CD14-positive monocyte (primary cell): ENCODE measurements around the gene GRM8. TPM values are rescaled to one million over a fixed set of nuclear protein-coding genes. Genes with fewer than 3 reads are reported as not detected.

ENCODE experiments used
- DNase-seq, 3 donors: peaks; one replicate each; pipeline ENCODE4 v3.0.0-alpha.2; 2011 to 2022
- H2AFZ ChIP-seq: 2 replicates; pipeline ENCODE4 v1.6.0; 2012; ENCODE audit warnings: mild to moderate bottlenecking, low read depth, low read length, inconsistent platforms; ENCODE audit not compliant: insufficient read depth, poor library complexity, severe bottlenecking
- H3K27ac ChIP-seq, 2 donors: 1 replicate in 1 of 2; 2 replicates in 1 of 2; pipeline ENCODE4 v1.5.1; 2012 to 2013; ENCODE audit warnings: low read length in 2 of 2, control low read depth in 1 of 2, inconsistent platforms in 1 of 2, low read depth in 1 of 2, mild to moderate bottlenecking in 1 of 2
- H3K27me3 ChIP-seq, 2 donors: one replicate each; pipeline versions ENCODE4 v1.6.0 to v1.6.1; 2011 to 2013; ENCODE audit warnings: low read length in 2 of 2; ENCODE audit not compliant: control insufficient read depth in 2 of 2, insufficient read depth in 2 of 2
- H3K36me3 ChIP-seq, 2 donors: replicated peaks in 1 of 2; 1 replicate in 1 of 2; 2 replicates in 1 of 2; pipeline versions ENCODE4 v1.5.1 to v1.6.1; 2012 to 2013; ENCODE audit warnings: low read length in 2 of 2, control low read depth in 1 of 2, inconsistent platforms in 1 of 2, mild to moderate bottlenecking in 1 of 2; ENCODE audit not compliant: insufficient read depth in 2 of 2, control insufficient read depth in 1 of 2
- H3K4me1 ChIP-seq, 2 donors: 1 replicate in 1 of 2; 2 replicates in 1 of 2; pipeline versions ENCODE4 v1.5.1 to v1.6.1; 2012 to 2013; ENCODE audit warnings: low read length in 2 of 2, control low read depth in 1 of 2, inconsistent platforms in 1 of 2, mild to moderate bottlenecking in 1 of 2, moderate library complexity in 1 of 2; ENCODE audit not compliant: insufficient read depth in 2 of 2, control insufficient read depth in 1 of 2
- H3K4me2 ChIP-seq: replicated peaks from 2 replicates; pipeline ENCODE3; 2012; ENCODE audit warnings: low read length, moderate library complexity, mild to moderate bottlenecking; ENCODE audit not compliant: poor library complexity, severe bottlenecking; ENCODE audit errors: extremely low read depth
- H3K4me3 ChIP-seq, 3 experiments: fragments of 200-600 bp in 1 of 3; sonication (generic) in 1 of 3; replicated peaks in 1 of 3; 1 replicate in 2 of 3; 2 replicates in 1 of 3; pipeline ENCODE4 v1.5.1; 2011 to 2013; ENCODE audit warnings: low read length in 3 of 3, mild to moderate bottlenecking in 3 of 3, control low read depth in 2 of 3, low read depth in 2 of 3, inconsistent platforms in 1 of 3, moderate library complexity in 1 of 3
- H3K79me2 ChIP-seq: 2 replicates; pipeline ENCODE4 v1.6.0; 2012; ENCODE audit warnings: mild to moderate bottlenecking, control low read depth, inconsistent platforms, low read length, moderate library complexity; ENCODE audit not compliant: insufficient read depth
- H3K9ac ChIP-seq: 2 replicates; pipeline ENCODE4 v1.6.0; 2017; ENCODE audit warnings: low read length, mild to moderate bottlenecking; ENCODE audit not compliant: insufficient read depth, poor library complexity, severe bottlenecking
- H3K9me3 ChIP-seq, 2 donors: replicated peaks in 1 of 2; 1 replicate in 1 of 2; 2 replicates in 1 of 2; pipeline versions ENCODE4 v1.5.1 to v1.6.1; 2012 to 2013; ENCODE audit warnings: low read length in 2 of 2, control low read depth in 1 of 2; ENCODE audit not compliant: control insufficient read depth in 1 of 2, insufficient read depth in 1 of 2
- H4K20me1 ChIP-seq: 2 replicates; pipeline ENCODE4 v1.6.0; 2012; ENCODE audit warnings: mild to moderate bottlenecking, low read length, control low read depth, moderate library complexity; ENCODE audit not compliant: insufficient read depth
- H3K27ac Mint-ChIP-seq, 7 donors: one replicate each; pipeline ENCODE4 v1.8.0; 2020; ENCODE audit warnings: mild to moderate bottlenecking in 7 of 7, mixed read lengths in 7 of 7, moderate library complexity in 6 of 7, inconsistent platforms in 2 of 7
- H3K27me3 Mint-ChIP-seq, 3 donors: one replicate each; pipeline ENCODE4 v1.8.0; 2021 to 2022; ENCODE audit warnings: low read depth in 3 of 3, mild to moderate bottlenecking in 3 of 3, mixed read lengths in 3 of 3, moderate library complexity in 3 of 3, inconsistent platforms in 1 of 3
- H3K36me3 Mint-ChIP-seq, 2 donors: one replicate each; pipeline ENCODE4 v1.8.0; 2020; ENCODE audit warnings: mixed read lengths in 2 of 2, inconsistent platforms in 1 of 2, mild to moderate bottlenecking in 1 of 2
- H3K4me1 Mint-ChIP-seq: one replicate; pipeline ENCODE4 v1.8.0; 2020; ENCODE audit warnings: mild to moderate bottlenecking, mixed read lengths
- H3K4me3 Mint-ChIP-seq, 2 donors: one replicate each; pipeline ENCODE4 v1.8.0; 2020; ENCODE audit warnings: mild to moderate bottlenecking in 2 of 2, mixed read lengths in 2 of 2, moderate library complexity in 1 of 2
- H3K9me3 Mint-ChIP-seq, 7 donors: one replicate each; pipeline ENCODE4 v1.8.0; 2020 to 2022; ENCODE audit warnings: mixed read lengths in 7 of 7, mild to moderate bottlenecking in 6 of 7, moderate library complexity in 6 of 7, inconsistent platforms in 2 of 7
- CTCF ChIP-seq: fragments of 200-600 bp; IDR thresholded peaks from one replicate; pipeline ENCODE4 v1.8.0; 2022; ENCODE audit warnings: antibody characterized with exemption, mild to moderate bottlenecking
- WGBS: methylation state at CpG from one replicate; pipeline ENCODE4 v1.1.5; 2013; ENCODE audit warnings: missing lambda C conversion rate; ENCODE audit not compliant: insufficient coverage; 5-methylcytosine and 5-hydroxymethylcytosine counted together
- intact Hi-C, 2 donors: fragments of 100-400 bp; cut with micrococcal nuclease; formaldehyde crosslinking; loops; one replicate each; pipeline versions ENCODE4 v1.15.0 to v1.15.1; 2023
- polyA plus RNA-seq, 3 donors: library from polyadenylated mRNA; depleted of rRNA in 1 of 3; unstranded in 2 of 3; stranded (reverse) in 1 of 3; fragments of 300-500 nt in 2 of 3; fragments of >200 nt in 1 of 3; fragmentation: Illumina TruSeq in 2 of 3; gene quantifications; 1 replicate in 2 of 3; 2 replicates in 1 of 3; pipeline ENCODE4 v1.2.3, GENCODE V29; 2012 to 2021

The GRM8 gene
- polyA plus RNA-seq, 3 donors = not detected

GRCh38 chr7:126424985-126425384 lies 827.8 kb downstream of the GRM8 start:
- Histone ChIP-seq H3K4me2 (no peak overlapping the region), H2AFZ (no peak overlapping the region), H3K4me3 (no peak overlapping the region), H3K27ac (no peak overlapping the region), H3K27me3 (no peaks in the 10 kb centered on the region), H3K79me2 (no peaks in the 10 kb centered on the region), H3K9ac (no peak overlapping the region), H3K36me3 (no peaks in the 10 kb centered on the region), H4K20me1 (no peaks in the 10 kb centered on the region), H3K9me3 (no peaks in the 10 kb centered on the region), H3K4me1 (no peaks in the 10 kb centered on the region)
- no peaks in the 10 kb centered on the region for H3K4me1 Mint-ChIP-seq
- DNase-seq = no peak
- intact Hi-C loops = no loop called here
- H3K27me3 Mint-ChIP-seq = peaks cover 0 to 2% (median 0%) of the 10 kb centered on the region in 3 donors
- no peak for TF ChIP-seq CTCF
- H3K9me3 Mint-ChIP-seq = peaks cover 0 to 7% (median 4%) of the 10 kb centered on the region in 7 donors
- no CpG with 5 or more reads among the region's 1 CpG for WGBS
- H3K4me3 Mint-ChIP-seq = no peak overlapping the region
- no peaks in the 10 kb centered on the region for H3K36me3 Mint-ChIP-seq
- H3K27ac Mint-ChIP-seq = no peak overlapping the region

- Mint-ChIP-seq H3K4me1 (no peaks in the 10 kb centered on the region), H3K9me3 (peaks cover 0 to 12% (median 4%) of the 10 kb centered on the region in 7 donors), H3K36me3 (no peaks in the 10 kb centered on the region), H3K4me3 (no peak overlapping the region), H3K27ac (no peak overlapping the region), H3K27me3 (peaks cover 0 to 1% (median 0%) of the 10 kb centered on the region in 3 donors)
- no peak overlapping the region for H3K9ac ChIP-seq
- no peak overlapping the region for H3K4me2 ChIP-seq
- no peak overlapping the region for H2AFZ ChIP-seq
- H3K9me3 ChIP-seq = no peaks in the 10 kb centered on the region
- H3K79me2 ChIP-seq = no peaks in the 10 kb centered on the region
- no peak overlapping the region for H3K27ac ChIP-seq
- H3K36me3 ChIP-seq = no peaks in the 10 kb centered on the region
- intact Hi-C loops = no loop called here
- no CpG with 5 or more reads among the region's 4 CpGs for WGBS
- no peaks in the 10 kb centered on the region for H4K20me1 ChIP-seq
- H3K4me3 ChIP-seq = no peak overlapping the region
- TF ChIP-seq CTCF = no peak
- H3K4me1 ChIP-seq = no peaks in the 10 kb centered on the region
- no peaks in the 10 kb centered on the region for H3K27me3 ChIP-seq
- no peak for DNase-seq
Measured at GRCh38 chr7:126419047-126419446, 833.7 kb downstream of the GRM8 start.
